WTC11 (cell line): Measurements from ENCODE around the gene CCSER1. TPM values are rescaled to one million over a fixed set of nuclear protein-coding genes. Genes with fewer than 3 reads are reported as not detected.

Experiments used
- ATAC-seq: fragments of 200-7000 bp; cut with Tn5 transposase; 2 replicates; pipeline ENCODE4 v1.10.0; 2021; ENCODE audit warnings: mild to moderate bottlenecking, moderate library complexity
- CTCF ChIA-PET: fragments of 300-600 bp; sonication (Branson Sonifier 250); formaldehyde crosslinking; loops from one replicate; lab custom pipeline; 2021; ENCODE audit warnings: antibody characterized with exemption; lab: Charles Lee
- POLR2A ChIA-PET: fragments of 350-600 bp; sonication (Branson Sonifier 250); formaldehyde crosslinking; loops from one replicate; lab custom pipeline; 2021; ENCODE audit warnings: antibody characterized with exemption; lab: Charles Lee
- DNase-seq: peaks from one replicate; pipeline ENCODE4 v3.0.0; 2021; ENCODE audit warnings: low spot score
- H3K27ac Mint-ChIP-seq: 2 replicates; pipeline ENCODE4 v1.8.0; 2021; ENCODE audit warnings: mixed read lengths
- H3K27me3 Mint-ChIP-seq: 2 replicates; pipeline ENCODE4 v1.8.0; 2021; ENCODE audit warnings: low read depth, mild to moderate bottlenecking, moderate library complexity, mixed read lengths
- H3K36me3 Mint-ChIP-seq: 2 replicates; pipeline ENCODE4 v1.8.0; 2021; ENCODE audit warnings: mixed read lengths
- H3K4me1 Mint-ChIP-seq: 2 replicates; pipeline ENCODE4 v1.8.0; 2022; ENCODE audit warnings: mixed read lengths
- H3K4me3 Mint-ChIP-seq: 2 replicates; pipeline ENCODE4 v1.8.0; 2021; ENCODE audit warnings: mild to moderate bottlenecking, moderate library complexity, mixed read lengths
- H3K9me3 Mint-ChIP-seq: 2 replicates; pipeline ENCODE4 v1.8.0; 2021; ENCODE audit warnings: mixed read lengths
- ARID4B ChIP-seq: sonication (generic); formaldehyde crosslinking; IDR thresholded peaks from 2 replicates; pipeline ENCODE4 v1.8.0; 2023; ENCODE audit warnings: missing genetic modification reagents, mild to moderate bottlenecking, borderline replicate concordance
- ATF6 ChIP-seq: sonication (generic); formaldehyde crosslinking; IDR thresholded peaks from 2 replicates; pipeline ENCODE4 v1.8.1; 2023; ENCODE audit warnings: mild to moderate bottlenecking, missing genetic modification reagents
- FOXP1 ChIP-seq: sonication (generic); formaldehyde crosslinking; IDR thresholded peaks from 2 replicates; pipeline ENCODE4 v1.8.0; 2022; ENCODE audit warnings: missing genetic modification reagents, mild to moderate bottlenecking, moderate library complexity, borderline replicate concordance
- JUN ChIP-seq: sonication (generic); formaldehyde crosslinking; IDR thresholded peaks from 2 replicates; pipeline ENCODE4 v1.8.0; 2023; ENCODE audit warnings: mild to moderate bottlenecking, missing genetic modification reagents
- KAT7 ChIP-seq: sonication (generic); formaldehyde crosslinking; IDR thresholded peaks from 2 replicates; pipeline ENCODE4 v1.8.1; 2023; ENCODE audit warnings: missing genetic modification reagents, mild to moderate bottlenecking, borderline replicate concordance
- NR2C2 ChIP-seq: sonication (generic); formaldehyde crosslinking; IDR thresholded peaks from 2 replicates; pipeline ENCODE4 v1.8.0; 2022; ENCODE audit warnings: mild to moderate bottlenecking, missing genetic modification reagents
- RELA ChIP-seq: sonication (generic); formaldehyde crosslinking; IDR thresholded peaks from 2 replicates; pipeline ENCODE4 v1.8.1; 2022; ENCODE audit warnings: missing genetic modification reagents, mild to moderate bottlenecking, borderline replicate concordance
- SMAD3 ChIP-seq: sonication (generic); formaldehyde crosslinking; IDR thresholded peaks from 2 replicates; pipeline ENCODE4 v1.8.0; 2022; ENCODE audit warnings: missing genetic modification reagents, mild to moderate bottlenecking, borderline replicate concordance
- USF1 ChIP-seq: sonication (generic); formaldehyde crosslinking; IDR thresholded peaks from 2 replicates; pipeline ENCODE4 v1.8.0; 2022; ENCODE audit warnings: mild to moderate bottlenecking, missing genetic modification reagents
- ZNF317 ChIP-seq: sonication (generic); formaldehyde crosslinking; IDR thresholded peaks from 2 replicates; pipeline ENCODE4 v1.8.1; 2023; ENCODE audit warnings: low read depth, mild to moderate bottlenecking, moderate library complexity, missing genetic modification reagents, borderline replicate concordance
- ZNF532 ChIP-seq: fragments of 250-450 bp; sonication (Bioruptor Pico); IDR thresholded peaks from 2 replicates; pipeline ENCODE4 v1.9.0; 2021; ENCODE audit warnings: mild to moderate bottlenecking, borderline replicate concordance
- ZSCAN18 ChIP-seq: fragments of 250-450 bp; sonication (Bioruptor Pico); IDR thresholded peaks from 2 replicates; pipeline ENCODE4 v2.1.2; 2022; ENCODE audit warnings: mild to moderate bottlenecking, moderate library complexity
- total RNA-seq: library from RNA; stranded (reverse); gene quantifications from 3 replicates; pipeline ENCODE4 v1.2.3, GENCODE V29; 2021

The CCSER1 gene
- total RNA-seq, 1 experiment from 2014 or later: 0.87 TPM

GRCh38 chr4:90536408-90536807 is 409.2 kb downstream of the CCSER1 start (continued):
- TF ChIP-seq FOXP1 (CRISPR knock-in tag) (no peak), ATF6 (no peak), ZSCAN18 (CRISPR knock-in tag) (no peak), JUN (CRISPR knock-in tag) (no peak), ZNF317 (CRISPR knock-in tag) (no peak), USF1 (CRISPR knock-in tag) (no peak), KAT7 (CRISPR knock-in tag) (no peak), RELA (CRISPR knock-in tag) (no peak)

- CTCF ChIA-PET: no interaction called here
- H3K4me3 Mint-ChIP-seq: peak overlapping the region; percentile 2; the same call in 1 of the 2 replicates
- no peaks in the 10 kb centered on the region for H3K36me3 Mint-ChIP-seq
- POLR2A ChIA-PET: no interaction called here
- no peaks in the 10 kb centered on the region for H3K27me3 Mint-ChIP-seq
- TF ChIP-seq ZNF532 (CRISPR knock-in tag) (no peak), ARID4B (CRISPR knock-in tag) (no peak), NR2C2 (CRISPR knock-in tag) (no peak), SMAD3 (CRISPR knock-in tag) (no peak)
- TF ChIP-seq, all 79 proteins: peak for 0
- DNase-seq: no peak
- 0 out of 2 replicates have a peak, but pooled peaks cover 3% of the 10 kb centered on the region for H3K9me3 Mint-ChIP-seq
- peaks cover 20% of the 10 kb centered on the region for H3K4me1 Mint-ChIP-seq
- ATAC-seq: peak; percentile 28; the same call in 1 of the 2 replicates
- peak overlapping the region; percentile 91 for H3K27ac Mint-ChIP-seq
Measured at GRCh38 chr4:90537491-90537890, 410.3 kb downstream of the CCSER1 start.
